ENCODE data around the gene MAD2L1BP.

GRCh38 chr6:43687079-43687436, 51.4 kb downstream of the MAD2L1BP start:
- no peak for TF ChIP-seq CTCF (IDR thresholded peaks at IDR 0.05)
- TF ChIP-seq ZFX (IDR thresholded peaks at IDR 0.05; ENCODE audit: borderline replicate concordance), result no peak

Data from 22Rv1 (cell line).